Activated T-helper 1 cell treated with anti-CD3 and anti-CD28 coated beads, Interleukin-2, amount 50 U/mL, for 16 hours (primary cell): ENCODE measurements around the gene WIPF2.

Experiments used
- DNase-seq, 2 donors: peaks; one replicate each; pipeline ENCODE4 v3.0.0-alpha.2; 2020; ENCODE audit warnings: low read depth in 1 of 2, low spot score in 1 of 2

Gene WIPF2

GRCh38 chr17:40325156-40326013, 106.3 kb downstream of the WIPF2 start:
- DNase-seq, result no peak

- DNase-seq, result no peak
Measured at GRCh38 chr17:40326014-40326831, 107.1 kb downstream of the WIPF2 start.

DNA sequence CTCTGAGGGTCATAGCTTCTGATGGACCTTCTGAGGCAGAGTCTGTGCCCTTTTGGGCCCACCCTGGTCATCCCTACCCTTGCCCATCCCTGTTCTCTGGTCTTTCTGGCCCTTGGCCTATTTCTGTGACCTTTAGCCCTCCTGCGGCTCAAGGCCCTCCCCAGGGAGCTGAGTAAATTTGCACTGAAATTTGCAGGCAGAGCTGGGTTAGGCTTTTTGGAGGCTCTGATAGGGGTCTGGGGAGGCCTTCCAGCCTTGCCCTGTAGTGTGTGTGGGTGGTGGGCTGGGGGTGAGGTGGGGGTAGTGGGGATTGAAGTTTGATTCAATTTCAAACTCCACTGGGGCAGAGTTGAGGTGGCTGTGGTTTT, 107.7 kb downstream of the WIPF2 start:
- DNase-seq, result no peak

DNA sequence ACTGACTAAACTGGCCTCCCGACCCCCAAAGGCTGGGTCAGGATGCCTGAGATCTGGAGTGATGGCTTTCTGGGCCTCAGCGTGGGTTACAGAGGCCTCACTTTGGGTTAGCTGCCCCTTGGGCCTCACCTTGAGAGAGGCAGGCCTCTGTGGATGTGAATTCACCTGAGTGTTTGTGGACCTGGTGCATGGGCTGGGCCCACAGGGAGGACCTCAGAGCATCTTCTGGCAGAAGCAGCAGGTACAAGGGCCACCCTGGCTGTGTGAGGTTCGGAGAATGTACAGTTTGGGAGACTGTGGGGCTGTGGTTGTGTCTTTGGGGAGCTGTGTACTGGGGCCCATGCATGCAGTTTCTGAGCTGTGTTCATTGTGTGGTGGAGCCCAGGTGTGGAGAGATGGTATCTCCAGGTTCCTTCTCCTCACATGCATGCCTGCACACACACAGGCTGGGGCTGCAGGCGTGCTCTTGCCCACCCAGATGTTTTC, 108.2 kb downstream of the WIPF2 start:
- no peak for DNase-seq

DNA sequence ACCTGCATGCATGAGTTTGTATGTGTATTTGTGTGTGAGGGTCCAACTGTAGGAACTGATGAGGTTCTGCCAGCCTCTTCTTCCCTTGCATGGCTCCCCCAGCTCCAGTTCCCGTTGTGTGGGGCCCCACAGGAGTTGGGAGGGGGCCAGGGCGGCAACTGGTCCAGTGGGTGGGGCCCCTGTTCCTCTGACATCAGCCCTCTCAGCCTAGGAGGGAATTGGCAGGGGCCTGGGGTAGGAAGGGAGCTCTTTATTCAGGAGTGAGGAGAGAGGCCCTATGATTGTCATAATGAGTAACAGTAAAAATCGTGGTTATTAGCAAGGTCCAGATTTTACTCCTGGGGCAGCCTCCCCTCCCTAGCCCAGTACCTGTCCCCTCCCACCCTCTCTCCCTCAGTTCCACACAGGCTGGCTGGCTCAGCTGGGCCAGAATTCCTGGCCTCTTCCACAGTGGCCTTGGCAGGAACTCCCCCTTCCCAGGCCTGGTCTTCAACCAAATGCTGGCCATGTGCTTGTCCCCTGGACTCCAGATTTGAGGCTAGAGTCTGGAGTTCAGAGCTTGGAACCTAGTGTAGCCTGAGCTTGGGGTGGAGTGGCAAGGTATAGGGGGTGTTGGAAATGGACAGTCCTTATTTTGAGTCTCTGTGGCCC, 108.8 kb downstream of the WIPF2 start:
- DNase-seq, result no peak

DNA sequence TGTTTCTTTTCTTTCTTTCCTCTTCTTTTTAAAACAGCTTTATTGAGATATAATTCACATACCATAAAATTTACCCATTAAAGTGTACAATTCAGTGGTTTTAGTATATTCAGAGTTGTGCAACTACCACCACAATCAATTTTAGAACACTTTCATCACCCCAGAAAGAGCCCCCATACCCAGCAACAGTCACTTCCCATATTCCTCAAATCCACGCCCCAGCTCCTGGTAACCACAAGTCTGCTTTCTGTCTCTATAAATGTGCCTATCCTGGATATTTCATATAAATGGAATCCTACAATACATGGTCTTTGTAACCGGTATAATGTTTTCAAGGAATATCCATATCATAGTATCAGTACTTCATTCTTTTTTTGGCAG, 109.3 kb downstream of the WIPF2 start:
- DNase-seq, result no peak

DNA sequence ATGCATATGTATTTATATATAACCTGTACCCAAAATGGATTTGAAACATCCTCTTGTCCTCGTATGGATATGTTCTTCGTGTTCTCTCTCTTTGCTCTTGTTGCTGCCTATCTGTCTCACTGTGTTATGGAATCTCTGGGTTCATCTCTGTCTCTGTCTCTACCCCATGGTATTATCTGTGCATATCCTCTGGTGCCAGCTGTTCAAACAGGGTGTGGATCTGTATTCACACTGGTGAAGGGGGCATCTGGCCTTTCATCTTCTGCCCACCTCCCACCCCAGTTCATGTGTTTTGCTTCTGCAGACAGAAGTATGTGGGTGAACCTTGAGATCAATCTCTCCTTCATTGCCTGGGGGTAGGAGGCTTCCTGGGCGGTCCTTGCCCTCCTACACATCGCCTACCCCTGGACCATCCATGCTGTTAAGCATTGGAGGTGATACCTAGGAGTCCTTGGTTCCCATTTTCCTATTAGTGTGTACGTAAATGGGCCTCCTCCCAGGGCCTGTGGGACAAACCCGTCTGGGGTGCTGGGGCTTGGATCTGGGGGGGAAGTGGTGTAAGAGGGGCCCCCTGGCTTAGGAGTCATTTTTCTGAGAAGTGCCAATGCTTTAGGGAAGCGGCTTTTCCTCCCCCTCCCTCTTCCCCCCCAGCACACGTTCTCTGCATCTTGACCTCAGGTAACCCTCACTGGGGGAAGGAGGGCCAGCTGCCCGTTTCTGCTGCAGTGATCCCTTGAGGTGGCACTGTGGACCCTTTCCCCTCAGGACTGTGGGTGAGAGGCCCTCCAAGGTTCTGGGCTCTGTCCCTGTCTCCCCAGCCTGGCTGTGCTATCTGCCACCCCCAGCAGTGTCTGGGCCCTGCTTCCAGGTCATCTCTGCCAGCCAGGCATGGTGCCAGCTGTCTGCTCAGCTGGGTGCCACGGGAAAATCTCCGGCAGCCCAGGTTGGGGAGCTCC, 111.0 kb downstream of the WIPF2 start:
- DNase-seq, result no peak

- DNase-seq, result no peak
Measured at GRCh38 chr17:40330850-40331470, 111.9 kb downstream of the WIPF2 start.

GRCh38 chr17:40331743-40332641, 112.9 kb downstream of the WIPF2 start:
- no peak for DNase-seq
